ENCODE measurements around the gene EYA2.

Gene EYA2

GRCh38 chr20:47111576-47111975 lies 216.9 kb downstream of the EYA2 start:
- no peak for DNase-seq (ENCODE audit: low read depth in 2 of 2)

- DNase-seq (ENCODE audit: low read depth in 2 of 2), result no peak
Observed at GRCh38 chr20:47113362-47114109, 218.9 kb downstream of the EYA2 start.

- no peak for DNase-seq (ENCODE audit: low read depth in 2 of 2)
Observed at GRCh38 chr20:47115694-47116093, 221.1 kb downstream of the EYA2 start.

GRCh38 chr20:47117371-47117770 lies 222.7 kb downstream of the EYA2 start:
- no peak for DNase-seq (ENCODE audit: low read depth in 2 of 2)

GRCh38 chr20:47117773-47118172 lies 223.1 kb downstream of the EYA2 start:
- DNase-seq (ENCODE audit: low read depth in 2 of 2), result no peak

GRCh38 chr20:47118206-47118605 lies 223.6 kb downstream of the EYA2 start:
- no peak for DNase-seq (ENCODE audit: low read depth in 2 of 2)

GRCh38 chr20:47118641-47119040 lies 224.0 kb downstream of the EYA2 start:
- no peak for DNase-seq (ENCODE audit: low read depth in 2 of 2)

GRCh38 chr20:47120346-47120936 lies 225.8 kb downstream of the EYA2 start:
- no peak for DNase-seq (ENCODE audit: low read depth in 2 of 2)

- no peak for DNase-seq (ENCODE audit: low read depth in 2 of 2)
Observed at GRCh38 chr20:47122560-47122959, 227.9 kb downstream of the EYA2 start.

- DNase-seq (ENCODE audit: low read depth in 2 of 2), result no peak
Observed at GRCh38 chr20:47124181-47124717, 229.6 kb downstream of the EYA2 start.

- no peak for DNase-seq (ENCODE audit: low read depth in 2 of 2)
Observed at GRCh38 chr20:47125508-47125757, 230.8 kb downstream of the EYA2 start.

GRCh38 chr20:47125758-47126591 lies 231.3 kb downstream of the EYA2 start:
- DNase-seq (ENCODE audit: low read depth in 2 of 2), result no peak

- no peak for DNase-seq (ENCODE audit: low read depth in 2 of 2)
Observed at GRCh38 chr20:47126709-47127108, 232.1 kb downstream of the EYA2 start.

GRCh38 chr20:47127546-47127945 lies 232.9 kb downstream of the EYA2 start:
- no peak for DNase-seq (ENCODE audit: low read depth in 2 of 2)

- no peak for DNase-seq (ENCODE audit: low read depth in 2 of 2)
Observed at GRCh38 chr20:47127999-47128398, 233.4 kb downstream of the EYA2 start.

- no peak for DNase-seq (ENCODE audit: low read depth in 2 of 2)
Observed at GRCh38 chr20:47129306-47129705, 234.7 kb downstream of the EYA2 start.

GRCh38 chr20:47133809-47134456 lies 239.3 kb downstream of the EYA2 start:
- DNase-seq (ENCODE audit: low read depth in 2 of 2), result no peak

- DNase-seq (ENCODE audit: low read depth in 2 of 2), result no peak
Observed at GRCh38 chr20:47136782-47137181, 242.1 kb downstream of the EYA2 start.

GRCh38 chr20:47137231-47137870 lies 242.7 kb downstream of the EYA2 start:
- DNase-seq (ENCODE audit: low read depth in 2 of 2), result no peak

- no peak for DNase-seq (ENCODE audit: low read depth in 2 of 2)
Observed at GRCh38 chr20:47139934-47140535, 245.4 kb downstream of the EYA2 start.

- no peak for DNase-seq (ENCODE audit: low read depth in 2 of 2)
Observed at GRCh38 chr20:47141350-47141921, 246.8 kb downstream of the EYA2 start.

Data from activated CD8-positive, alpha-beta memory T cell treated with anti-CD3 and anti-CD28 coated beads for 4 hours (primary cell).